Endothelial cell of umbilical vein (primary cell): ENCODE data around the gene CERCAM. TPM values are rescaled to one million over a fixed set of nuclear protein-coding genes. Genes with fewer than 3 reads are reported as not detected.

Experiments
- Bru-seq: library from RNA; stranded (reverse); fragments of 400-500 nt; gene quantifications from one replicate; lab custom pipeline; 2021; lab: Mats Ljungman, UMichigan
- BruChase-seq, 2 experiments: library from RNA; stranded (reverse); fragments of 400-500 nt; gene quantifications; one replicate each; lab custom pipeline; 2021; lab: Mats Ljungman, UMichigan
- BruUV-seq: library from RNA; stranded (reverse); fragments of 400-500 nt; replicated peaks from 2 replicates; lab custom pipeline; 2021; lab: Mats Ljungman, UMichigan
- CTCF ChIA-PET: fragments of 300-600, 350-600 bp; sonication (Branson Sonifier 250); formaldehyde crosslinking; loops from one replicate; lab custom pipeline; 2021; ENCODE audit warnings: antibody characterized with exemption, inconsistent platforms; lab: Charles Lee
- POLR2A ChIA-PET: fragments of 300-600, 350-600 bp; sonication (Branson Sonifier 250); formaldehyde crosslinking; loops from one replicate; lab custom pipeline; 2021; ENCODE audit warnings: antibody characterized with exemption, inconsistent platforms; lab: Charles Lee
- DNase-seq: peaks from one replicate; pipeline ENCODE4 v3.0.0-alpha.2; 2011; ENCODE audit warnings: low read depth, low spot score
- FAIRE-seq: peaks from 2 replicates; lab custom pipeline; 2011; peaks lifted over from hg19 to GRCh38; lab: Jason Lieb, UNC
- H2AFZ ChIP-seq: 2 replicates; pipeline ENCODE4 v1.6.0; 2012; ENCODE audit warnings: low read depth, low read length, control low read depth, inconsistent platforms
- H3K27ac ChIP-seq: 2 replicates; pipeline ENCODE4 v1.5.1; 2011; ENCODE audit warnings: low read depth, mild to moderate bottlenecking, control low read depth, low read length, moderate library complexity; ENCODE audit not compliant: insufficient read depth
- H3K27me3 ChIP-seq, 2 experiments: 2 replicates each; pipeline versions ENCODE4 v1.6.0 to v1.6.1; 2011; ENCODE audit warnings: low read length in 2 of 2, mixed read lengths in 1 of 2; ENCODE audit not compliant: control insufficient read depth in 2 of 2, insufficient read depth in 2 of 2
- H3K36me3 ChIP-seq, 2 experiments: 2 replicates in 1 of 2; 3 replicates in 1 of 2; pipeline ENCODE4 v1.5.1; 2011; ENCODE audit warnings: low read length in 2 of 2, mild to moderate bottlenecking in 1 of 2, moderate library complexity in 1 of 2; ENCODE audit not compliant: control insufficient read depth in 2 of 2, insufficient read depth in 2 of 2; ENCODE audit errors: extremely low read depth in 1 of 2
- H3K4me1 ChIP-seq: 3 replicates; pipeline ENCODE4 v1.5.1; 2011; ENCODE audit warnings: mild to moderate bottlenecking, low read length; ENCODE audit not compliant: control insufficient read depth, insufficient read depth; ENCODE audit errors: extremely low read depth
- H3K4me2 ChIP-seq: 2 replicates; pipeline ENCODE4 v1.6.1; 2011; ENCODE audit warnings: low read length, control low read depth, mixed read lengths; ENCODE audit not compliant: insufficient read depth
- H3K4me3 ChIP-seq, 3 experiments: fragments of 200-600 bp in 1 of 3; sonication (generic), shearing (Covaris generic) in 1 of 3; replicated peaks in 1 of 3; 2 replicates each; pipeline ENCODE4 v1.5.1; 2011 to 2016; ENCODE audit warnings: control low read depth in 3 of 3, low read length in 3 of 3, mild to moderate bottlenecking in 2 of 3, inconsistent platforms in 1 of 3, low read depth in 1 of 3, moderate library complexity in 1 of 3; ENCODE audit not compliant: insufficient read depth in 1 of 3
- H3K79me2 ChIP-seq: 2 replicates; pipeline ENCODE4 v1.6.0; 2012; ENCODE audit warnings: low read length, inconsistent platforms; ENCODE audit not compliant: control insufficient read depth, insufficient read depth
- H3K9ac ChIP-seq: replicated peaks from 2 replicates; pipeline ENCODE3; 2011; ENCODE audit warnings: low read length, control low read depth; ENCODE audit not compliant: insufficient read depth; ENCODE audit errors: extremely low read depth
- H3K9me1 ChIP-seq: replicated peaks from 3 replicates; pipeline ENCODE4 v1.6.0; 2011; ENCODE audit warnings: mild to moderate bottlenecking, low read length; ENCODE audit not compliant: control insufficient read depth, insufficient read depth; ENCODE audit errors: extremely low read depth
- H3K9me3 ChIP-seq: replicated peaks from 2 replicates; pipeline ENCODE4 v1.5.1; 2012; ENCODE audit warnings: low read length, inconsistent platforms; ENCODE audit not compliant: control insufficient read depth, insufficient read depth
- H4K20me1 ChIP-seq: replicated peaks from 2 replicates; pipeline ENCODE3; 2011; ENCODE audit warnings: mild to moderate bottlenecking, low read length; ENCODE audit not compliant: control insufficient read depth, insufficient read depth; ENCODE audit errors: extremely low read depth
- EZH2 ChIP-seq: IDR thresholded peaks from 2 replicates; pipeline ENCODE4 v1.6.1; 2012; ENCODE audit warnings: borderline replicate concordance, low read depth, mild to moderate bottlenecking, moderate library complexity, low read length, inconsistent platforms; ENCODE audit not compliant: severe bottlenecking
- FOS ChIP-seq: IDR thresholded peaks from 2 replicates; pipeline ENCODE4 v1.6.1; 2011; ENCODE audit warnings: mild to moderate bottlenecking, low read length, moderate library complexity, borderline replicate concordance; ENCODE audit not compliant: insufficient read depth
- MYC ChIP-seq: IDR thresholded peaks from one replicate; pipeline ENCODE4 v1.6.1; 2011; ENCODE audit warnings: mild to moderate bottlenecking, low read depth, low read length
- POLR2A ChIP-seq: IDR thresholded peaks from 2 replicates; pipeline ENCODE4 v1.6.1; 2012; ENCODE audit warnings: low read depth, mild to moderate bottlenecking, control low read depth, low read length
- POLR2AphosphoS5 ChIP-seq: IDR thresholded peaks from 2 replicates; pipeline ENCODE4 v1.6.1; 2012; ENCODE audit warnings: low read depth, mild to moderate bottlenecking, control low read depth, low read length, moderate library complexity; ENCODE audit not compliant: insufficient read depth
- dilution Hi-C: fragments of 300-500 bp; cut with MboI; formaldehyde crosslinking; loops from one replicate; pipeline ENCODE4 v1.15.0; 2019; ENCODE audit warnings: low sequenced_read_pairs; ENCODE audit not compliant: extremely low pct_ligation_motif_present
- intact Hi-C: fragments of 100-400 bp; cut with micrococcal nuclease; formaldehyde crosslinking; loops from one replicate; pipeline ENCODE4 v1.10.0; 2022
- long read RNA-seq: library from polyadenylated mRNA; stranded (forward); transcript quantifications from one replicate; pipeline ENCODE4 v2.0.0, GENCODE V29; 2021
- polyA minus RNA-seq, 3 experiments: library from RNA; depleted of rRNA, polyadenylated mRNA; stranded (reverse); fragments of >200 nt; gene quantifications; 1 replicate in 1 of 3; 2 replicates in 2 of 3; pipeline ENCODE4 v1.2.3, GENCODE V29; 2011
- polyA plus RNA-seq, 4 experiments: library from polyadenylated mRNA; depleted of rRNA in 3 of 4; stranded (reverse) in 3 of 4; unstranded in 1 of 4; fragments of >200 nt; gene quantifications; 2 replicates each; pipeline versions ENCODE4 v1.2.1 to v1.2.3, GENCODE V29; 2011 to 2012; ENCODE audit warnings: missing spikeins in 1 of 4
- total RNA-seq: library from RNA; stranded (reverse); gene quantifications from 2 replicates; pipeline ENCODE4 v1.2.3, GENCODE V29; 2021
- TF ChIP-seq, protein P1 (sequence below), 2 donors: IDR thresholded peaks; 1 replicate in 1 of 2; 2 replicates in 1 of 2; pipeline ENCODE4 v1.5.1; 2011; ENCODE audit warnings: low read length in 2 of 2, mild to moderate bottlenecking in 2 of 2, moderate library complexity in 2 of 2, control low read depth in 1 of 2, inconsistent platforms in 1 of 2, low read depth in 1 of 2; ENCODE audit not compliant: insufficient read depth in 1 of 2; ENCODE audit errors: extremely low read depth in 1 of 2
- TF ChIP-seq, protein P2 (sequence below): IDR thresholded peaks from 2 replicates; pipeline ENCODE4 v1.6.1; 2011; ENCODE audit not compliant: insufficient read depth, insufficient read length

The CERCAM gene, protein sequence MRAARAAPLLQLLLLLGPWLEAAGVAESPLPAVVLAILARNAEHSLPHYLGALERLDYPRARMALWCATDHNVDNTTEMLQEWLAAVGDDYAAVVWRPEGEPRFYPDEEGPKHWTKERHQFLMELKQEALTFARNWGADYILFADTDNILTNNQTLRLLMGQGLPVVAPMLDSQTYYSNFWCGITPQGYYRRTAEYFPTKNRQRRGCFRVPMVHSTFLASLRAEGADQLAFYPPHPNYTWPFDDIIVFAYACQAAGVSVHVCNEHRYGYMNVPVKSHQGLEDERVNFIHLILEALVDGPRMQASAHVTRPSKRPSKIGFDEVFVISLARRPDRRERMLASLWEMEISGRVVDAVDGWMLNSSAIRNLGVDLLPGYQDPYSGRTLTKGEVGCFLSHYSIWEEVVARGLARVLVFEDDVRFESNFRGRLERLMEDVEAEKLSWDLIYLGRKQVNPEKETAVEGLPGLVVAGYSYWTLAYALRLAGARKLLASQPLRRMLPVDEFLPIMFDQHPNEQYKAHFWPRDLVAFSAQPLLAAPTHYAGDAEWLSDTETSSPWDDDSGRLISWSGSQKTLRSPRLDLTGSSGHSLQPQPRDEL
- 46.8 and 47.9 TPM in 2 replicates for total RNA-seq
- polyA plus RNA-seq, result 77.8 and 105 TPM in 2 replicates
- 45.9 and 60.0 TPM in 2 replicates for polyA plus RNA-seq (2011; cell fraction: cytosol; rRNA removed)
- polyA plus RNA-seq (2011; cell fraction: nucleus; rRNA removed), result 37.7 and 43.2 TPM in 2 replicates
- polyA plus RNA-seq (2012), result 32.0 and 64.3 TPM in 2 replicates
- 31.3 and 32.9 TPM in 2 replicates for polyA minus RNA-seq
- not detected for polyA minus RNA-seq (2011; cell fraction: cytosol; rRNA and poly(A)+ RNA removed)
- 10.1 and 15.7 TPM in 2 replicates for polyA minus RNA-seq (2011; cell fraction: nucleus; rRNA and poly(A)+ RNA removed)
- percentile 38 among the genes with signal in this experiment for Bru-seq, nascent RNA
- percentile 42 among the genes with signal in this experiment for BruChase-seq, experiment 1, labeled RNA remaining after a 6-hour chase
- percentile 44 among the genes with signal in this experiment for BruChase-seq, experiment 2, labeled RNA remaining after a 2-hour chase
- long read RNA-seq, transcript CERCAM-201 (13 exons, 2,685 nt), result major isoform, 79 of 121 reads
- long read RNA-seq, partial matches to known transcripts, result 31 of 121 reads
- long read RNA-seq, other reads (novel, unspliced or antisense), result 11 of 121 reads

DNA sequence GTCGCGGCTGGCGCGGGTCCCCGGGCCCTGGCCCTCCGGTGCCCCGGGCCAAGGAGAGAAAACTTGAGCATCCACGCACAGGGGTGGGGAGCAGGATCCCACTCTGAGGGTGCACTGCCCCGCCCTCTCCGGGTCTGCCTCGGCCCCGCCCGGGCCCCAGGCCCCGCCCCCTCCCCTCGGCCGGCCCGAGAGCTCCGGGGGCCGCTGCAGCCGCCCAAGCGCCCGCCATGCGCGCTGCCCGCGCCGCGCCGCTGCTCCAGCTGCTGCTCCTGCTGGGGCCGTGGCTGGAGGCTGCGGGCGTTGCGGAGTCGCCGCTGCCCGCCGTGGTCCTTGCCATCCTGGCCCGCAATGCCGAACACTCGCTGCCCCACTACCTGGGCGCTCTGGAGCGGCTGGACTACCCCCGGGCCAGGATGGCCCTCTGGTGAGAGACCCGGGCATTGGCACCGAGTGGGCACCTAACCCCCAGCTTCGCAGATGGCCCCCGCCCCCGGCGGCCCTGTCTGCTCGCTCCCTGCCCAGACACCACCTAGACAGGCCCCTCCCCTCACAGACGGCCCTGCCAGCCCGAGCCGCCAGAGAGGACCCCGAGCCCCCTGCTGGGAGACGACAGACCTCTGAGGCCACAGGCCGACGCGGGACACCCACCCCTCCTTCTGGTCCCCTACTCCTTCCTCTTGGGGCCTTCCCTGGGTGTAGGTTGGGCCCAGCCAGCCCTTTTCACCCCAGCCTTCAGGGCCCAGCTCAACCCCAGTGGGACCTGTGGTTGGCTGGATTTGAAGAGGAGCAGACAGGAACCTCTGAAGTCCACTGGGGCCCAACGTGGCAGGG lies at the start of gene CERCAM:
Gene CERCAM (plus strand): TSS at position 207 of the 831 bp plus-strand sequence. CDS start 21 bp downstream, at position 228.
- intact Hi-C loops, result loop anchor here (1.0 to 2.0 kb wide), 2 partner anchors 8 to 58 kb away; no protein-coding TSS in a partner anchor
- FAIRE-seq, result no peak
- H3K9me1 ChIP-seq, result no peaks in the 10 kb centered on the region

More for the DNA sequence above, at the start of gene CERCAM:
- peak; percentile 50 for DNase-seq
- Histone ChIP-seq H4K20me1 (no peaks in the 10 kb centered on the region), H3K27ac (peak within 1 kb of the TSS; percentile 13), H3K4me2 (peak within 1 kb of the TSS; percentile 87), H3K79me2 (no peaks in the 10 kb centered on the region), H3K4me3 (peak within 1 kb of the TSS; percentile 53 to 65 (median 59)), H2AFZ (peak within 1 kb of the TSS; percentile 93), H3K9ac (peak within 1 kb of the TSS; percentile 58), H3K9me3 (no peaks in the 10 kb centered on the region), H3K4me1 (peaks cover 13% of the 10 kb centered on the region), H3K27me3 (peaks cover 3 to 7% of the 10 kb centered on the region in 2 experiments), H3K36me3 (no peaks in the 10 kb centered on the region)
- CTCF ChIA-PET, result interaction anchor here (0.6 to 4.2 kb wide), 25 partner anchors 8 to 237 kb away, joined by 3 to 45 read pairs (median 5); partner anchors contain the start of genes GLE1, GOLGA2, SWI5 and URM1
- BruUV-seq, result TSS peak; percentile 32
- dilution Hi-C loops, result no loop called here
- POLR2A ChIA-PET, result interaction anchor here (0.6 to 1.2 kb wide), 5 partner anchors 10 to 1572 kb away, joined by 3 to 4 read pairs (median 3); no protein-coding TSS in a partner anchor
- TF ChIP-seq, protein P1, sequence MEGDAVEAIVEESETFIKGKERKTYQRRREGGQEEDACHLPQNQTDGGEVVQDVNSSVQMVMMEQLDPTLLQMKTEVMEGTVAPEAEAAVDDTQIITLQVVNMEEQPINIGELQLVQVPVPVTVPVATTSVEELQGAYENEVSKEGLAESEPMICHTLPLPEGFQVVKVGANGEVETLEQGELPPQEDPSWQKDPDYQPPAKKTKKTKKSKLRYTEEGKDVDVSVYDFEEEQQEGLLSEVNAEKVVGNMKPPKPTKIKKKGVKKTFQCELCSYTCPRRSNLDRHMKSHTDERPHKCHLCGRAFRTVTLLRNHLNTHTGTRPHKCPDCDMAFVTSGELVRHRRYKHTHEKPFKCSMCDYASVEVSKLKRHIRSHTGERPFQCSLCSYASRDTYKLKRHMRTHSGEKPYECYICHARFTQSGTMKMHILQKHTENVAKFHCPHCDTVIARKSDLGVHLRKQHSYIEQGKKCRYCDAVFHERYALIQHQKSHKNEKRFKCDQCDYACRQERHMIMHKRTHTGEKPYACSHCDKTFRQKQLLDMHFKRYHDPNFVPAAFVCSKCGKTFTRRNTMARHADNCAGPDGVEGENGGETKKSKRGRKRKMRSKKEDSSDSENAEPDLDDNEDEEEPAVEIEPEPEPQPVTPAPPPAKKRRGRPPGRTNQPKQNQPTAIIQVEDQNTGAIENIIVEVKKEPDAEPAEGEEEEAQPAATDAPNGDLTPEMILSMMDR (IDR thresholded peaks at IDR 0.05; ENCODE audit: extremely low read depth in 1 of 2, insufficient read depth in 1 of 2, low read depth in 1 of 2, low read length in 2 of 2), result peak in 1 of 2 donors; percentile 19
- TF ChIP-seq MYC (no peak), POLR2A (peak; percentile 56), FOS (no peak), POLR2AphosphoS5 (no peak), EZH2 (no peak)
- TF ChIP-seq, protein P2, sequence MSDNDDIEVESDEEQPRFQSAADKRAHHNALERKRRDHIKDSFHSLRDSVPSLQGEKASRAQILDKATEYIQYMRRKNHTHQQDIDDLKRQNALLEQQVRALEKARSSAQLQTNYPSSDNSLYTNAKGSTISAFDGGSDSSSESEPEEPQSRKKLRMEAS, result no peak
